IMR-90 (cell line): ENCODE data around the gene ASIC2. TPM values are rescaled to one million over a fixed set of nuclear protein-coding genes. Genes with fewer than 3 reads are reported as not detected.

Experiments
- ATAC-seq: fragments of 200-7000 bp; cut with Tn5 transposase; 2 replicates; pipeline ENCODE4 v1.9.1; 2020; ENCODE audit warnings: low read depth, mild to moderate bottlenecking, moderate library complexity
- BruUV-seq: library from RNA; stranded (reverse); fragments of 400-500 nt; replicated peaks from 2 replicates; lab custom pipeline; 2021; lab: Mats Ljungman, UMichigan
- CTCF ChIA-PET: fragments of 300-600 bp; formaldehyde crosslinking; extraction: SDS; loops from one replicate; lab custom pipeline; 2021; ENCODE audit warnings: antibody characterized with exemption; lab: Yijun Ruan, JAX
- POLR2A ChIA-PET: fragments of 300-600 bp; sonication (Branson Sonifier 250); formaldehyde crosslinking; loops from one replicate; lab custom pipeline; 2022; ENCODE audit warnings: antibody characterized with exemption; ENCODE audit not compliant: unreplicated experiment; lab: Charles Lee
- DNase-seq: peaks from one replicate; pipeline ENCODE4 v3.0.0; 2013
- H2AFZ ChIP-seq: replicated peaks from 2 replicates; pipeline ENCODE3; 2013; ENCODE audit warnings: low read length, mild to moderate bottlenecking; ENCODE audit not compliant: poor library complexity
- H2AK5ac ChIP-seq: 2 replicates; pipeline ENCODE4 v1.6.1; 2013; ENCODE audit warnings: low read depth, low read length, inconsistent platforms
- H2AK9ac ChIP-seq: replicated peaks from 2 replicates; pipeline ENCODE3; 2013; ENCODE audit warnings: mild to moderate bottlenecking, low read depth, low read length, moderate library complexity; ENCODE audit not compliant: poor library complexity
- H2BK120ac ChIP-seq: 2 replicates; pipeline ENCODE4 v1.6.1; 2013; ENCODE audit warnings: low read depth, low read length, inconsistent platforms
- H2BK15ac ChIP-seq: 3 replicates; pipeline ENCODE4 v1.6.1; 2013; ENCODE audit warnings: low read depth, low read length, inconsistent platforms
- H2BK20ac ChIP-seq: 2 replicates; pipeline ENCODE4 v1.6.1; 2013; ENCODE audit warnings: low read depth, mild to moderate bottlenecking, inconsistent platforms, low read length, moderate library complexity
- H2BK5ac ChIP-seq: 2 replicates; pipeline ENCODE4 v1.6.1; 2013; ENCODE audit warnings: mild to moderate bottlenecking, low read depth, low read length, inconsistent platforms; ENCODE audit not compliant: poor library complexity, severe bottlenecking
- H3K14ac ChIP-seq: replicated peaks from 2 replicates; pipeline ENCODE4 v1.6.1; 2013; ENCODE audit warnings: low read depth, low read length, inconsistent platforms
- H3K18ac ChIP-seq: 2 replicates; pipeline ENCODE4 v1.6.1; 2013; ENCODE audit warnings: low read depth, low read length, control low read depth
- H3K23ac ChIP-seq: 2 replicates; pipeline ENCODE4 v1.6.1; 2013; ENCODE audit warnings: low read depth, low read length, inconsistent platforms
- H3K27ac ChIP-seq: 2 replicates; pipeline ENCODE4 v1.5.1; 2013; ENCODE audit warnings: mild to moderate bottlenecking, control low read depth, low read length; ENCODE audit not compliant: insufficient read depth
- H3K27me3 ChIP-seq: 2 replicates; pipeline ENCODE4 v1.6.1; 2013; ENCODE audit warnings: low read length; ENCODE audit not compliant: control insufficient read depth, insufficient read depth
- H3K36me3 ChIP-seq: 2 replicates; pipeline ENCODE4 v1.6.1; 2013; ENCODE audit warnings: low read length, mixed read lengths; ENCODE audit not compliant: control insufficient read depth, insufficient read depth
- H3K4ac ChIP-seq: 2 replicates; pipeline ENCODE4 v1.6.1; 2013; ENCODE audit warnings: low read depth, low read length, inconsistent platforms
- H3K4me1 ChIP-seq: 2 replicates; pipeline ENCODE4 v1.6.1; 2013; ENCODE audit warnings: low read length, mixed read lengths; ENCODE audit not compliant: control insufficient read depth, insufficient read depth
- H3K4me2 ChIP-seq: 2 replicates; pipeline ENCODE4 v1.6.1; 2013; ENCODE audit warnings: low read depth, mild to moderate bottlenecking, control low read depth, low read length, moderate library complexity
- H3K4me3 ChIP-seq: 2 replicates; pipeline ENCODE4 v1.5.1; 2013; ENCODE audit warnings: low read depth, mild to moderate bottlenecking, control low read depth, low read length, moderate library complexity; ENCODE audit not compliant: insufficient read depth
- H3K56ac ChIP-seq: 2 replicates; pipeline ENCODE4 v1.6.1; 2013; ENCODE audit warnings: low read length, inconsistent platforms; ENCODE audit not compliant: insufficient read depth; ENCODE audit errors: extremely low read depth
- H3K79me1 ChIP-seq, 2 experiments: 2 replicates each; pipeline ENCODE4 v1.6.1; 2013; ENCODE audit warnings: low read length in 2 of 2, inconsistent platforms in 1 of 2, low read depth in 1 of 2
- H3K9ac ChIP-seq: 2 replicates; pipeline ENCODE4 v1.6.1; 2013; ENCODE audit warnings: low read depth, low read length, control low read depth
- H3K9me1 ChIP-seq: 2 replicates; pipeline ENCODE4 v1.6.1; 2013; ENCODE audit warnings: low read length, inconsistent platforms; ENCODE audit not compliant: insufficient read depth
- H3K9me3 ChIP-seq: 2 replicates; pipeline ENCODE4 v1.6.1; 2013; ENCODE audit warnings: low read length; ENCODE audit not compliant: control insufficient read depth, insufficient read depth
- H4K20me1 ChIP-seq: 2 replicates; pipeline ENCODE4 v1.6.1; 2013; ENCODE audit warnings: low read length, inconsistent platforms; ENCODE audit not compliant: insufficient read depth
- H4K5ac ChIP-seq: 2 replicates; pipeline ENCODE4 v1.6.1; 2013; ENCODE audit warnings: mild to moderate bottlenecking, low read depth, low read length, control low read depth
- H4K8ac ChIP-seq, 2 experiments: 2 replicates each; pipeline ENCODE4 v1.6.1; 2013; ENCODE audit warnings: low read depth in 2 of 2, low read length in 2 of 2, control low read depth in 1 of 2, inconsistent platforms in 1 of 2
- H4K91ac ChIP-seq: 2 replicates; pipeline ENCODE4 v1.6.1; 2013; ENCODE audit warnings: low read depth, low read length, inconsistent platforms; ENCODE audit not compliant: insufficient read depth
- NFE2L2 ChIP-seq: fragments of 150-350 bp; IDR thresholded peaks from 2 replicates; pipeline ENCODE4 v1.6.1; 2016; ENCODE audit warnings: low read depth, mild to moderate bottlenecking, low read length
- WGBS, 2 experiments: methylation state at CpG; one replicate each; pipeline versions ENCODE4 v1.1.5 to v1.1.7; 2013; ENCODE audit warnings: missing lambda C conversion rate in 2 of 2; ENCODE audit not compliant: insufficient read length in 1 of 2; ENCODE audit errors: extremely low coverage in 2 of 2; 5-methylcytosine and 5-hydroxymethylcytosine counted together
- dilution Hi-C: fragments of 300-500 bp; cut with HindIII; formaldehyde crosslinking; loops from one replicate; pipeline ENCODE4 v1.14.3; 2018; ENCODE audit warnings: low sequenced_read_pairs; ENCODE audit not compliant: unreplicated experiment
- in situ Hi-C: fragments of 300-500 bp; cut with MboI; formaldehyde crosslinking; loops from 3 replicates; pipeline ENCODE4 v1.14.3; 2019; ENCODE audit warnings: low sequenced_read_pairs, inconsistent platforms, mixed read lengths
- intact Hi-C: fragments of 100-400 bp; cut with micrococcal nuclease; formaldehyde crosslinking; loops from 2 replicates; pipeline ENCODE4 v1.10.0; 2022
- polyA plus RNA-seq, 3 experiments: library from polyadenylated mRNA; depleted of rRNA; stranded (reverse); fragments of >200 nt; gene quantifications; 2 replicates each; pipeline ENCODE4 v1.2.3, GENCODE V29; 2012; ENCODE audit warnings: low replicate concordance in 1 of 3
- total RNA-seq: library from RNA; depleted of rRNA; stranded (reverse); fragments of >200 nt; gene quantifications from 2 replicates; pipeline ENCODE4 v1.2.3, GENCODE V29; 2012

Gene ASIC2
- total and polyA plus RNA-seq, 2 of the 4 experiments (the other 2 are of a cell fraction): under 0.01 to 0.15 TPM

- in situ Hi-C loops: no loop called here
- no peak overlapping the region for H3K4me3 ChIP-seq
- no peaks in the 10 kb centered on the region for H3K36me3 ChIP-seq
- H3K14ac ChIP-seq: no peak overlapping the region
- no peak overlapping the region for H2BK5ac ChIP-seq
- ChIA-PET POLR2A (no interaction called here), CTCF (no interaction called here)
- 100% methylated on average over 3 of the region's 10 CpGs; no CpG with 5 or more reads in 1 of the 2 experiments for WGBS, 2 experiments
- no peaks in the 10 kb centered on the region for H3K9me1 ChIP-seq
- no peak overlapping the region for H2AK9ac ChIP-seq
- no peaks in the 10 kb centered on the region for H3K9me3 ChIP-seq
- H4K5ac ChIP-seq: no peak overlapping the region
- dilution Hi-C loops: no loop called here
- H3K4me2 ChIP-seq: no peak overlapping the region
- no peak overlapping the region for H2BK120ac ChIP-seq
- H3K4me1 ChIP-seq: no peaks in the 10 kb centered on the region
- BruUV-seq: no TSS peak
- ATAC-seq (no peak), DNase-seq (no peak)
- H3K4ac ChIP-seq: no peak overlapping the region
- no peak overlapping the region for H3K9ac ChIP-seq
- H3K56ac ChIP-seq: no peak overlapping the region
- no peaks in the 10 kb centered on the region; the same call in 1 of the 2 replicates for H3K27me3 ChIP-seq
- H3K23ac ChIP-seq: no peak overlapping the region
- no peak for TF ChIP-seq NFE2L2
- no peaks in the 10 kb centered on the region for H3K79me1 ChIP-seq
- no peak overlapping the region for H2BK15ac ChIP-seq
- no peak overlapping the region for H4K91ac ChIP-seq
- H4K20me1 ChIP-seq: no peaks in the 10 kb centered on the region
- H2AK5ac ChIP-seq: no peak overlapping the region
- no peak overlapping the region for H4K8ac ChIP-seq
- H3K27ac ChIP-seq: no peak overlapping the region
- H2AFZ ChIP-seq: no peak overlapping the region
- intact Hi-C loops: no loop called here
- H3K18ac ChIP-seq: no peak overlapping the region
- H2BK20ac ChIP-seq: no peak overlapping the region
Observed at GRCh38 chr17:33163533-33164168, 129.4 kb downstream of the ASIC2 start.
